Immature natural killer cell (primary cell): ENCODE results near the gene U2AF1L4. TPM values are rescaled to one million over a fixed set of nuclear protein-coding genes. Genes with fewer than 3 reads are reported as not detected.

Experiments
- DNase-seq, 3 donors: peaks; one replicate each; pipeline ENCODE4 v3.0.0; 2022; ENCODE audit warnings: mixed read lengths in 1 of 3
- H3K27ac Mint-ChIP-seq, 6 donors: one replicate each; pipeline ENCODE4 v1.8.0; 2020; ENCODE audit warnings: mixed read lengths in 6 of 6, mild to moderate bottlenecking in 5 of 6, inconsistent platforms in 4 of 6, moderate library complexity in 3 of 6
- H3K27me3 Mint-ChIP-seq, 3 donors: one replicate each; pipeline ENCODE4 v1.8.0; 2020 to 2021; ENCODE audit warnings: low read depth in 3 of 3, mild to moderate bottlenecking in 3 of 3, mixed read lengths in 3 of 3, moderate library complexity in 3 of 3, inconsistent platforms in 1 of 3
- H3K36me3 Mint-ChIP-seq, 3 donors: one replicate each; pipeline ENCODE4 v1.8.0; 2020; ENCODE audit warnings: mixed read lengths in 3 of 3, inconsistent platforms in 2 of 3, mild to moderate bottlenecking in 2 of 3
- H3K4me1 Mint-ChIP-seq, 2 donors: one replicate each; pipeline ENCODE4 v1.8.0; 2020; ENCODE audit warnings: inconsistent platforms in 2 of 2, mild to moderate bottlenecking in 2 of 2, mixed read lengths in 2 of 2, moderate library complexity in 1 of 2
- H3K4me3 Mint-ChIP-seq, 5 donors: one replicate each; pipeline ENCODE4 v1.8.0; 2020; ENCODE audit warnings: mild to moderate bottlenecking in 5 of 5, mixed read lengths in 5 of 5, inconsistent platforms in 3 of 5, moderate library complexity in 3 of 5
- H3K9me3 Mint-ChIP-seq, 6 donors: one replicate each; pipeline ENCODE4 v1.8.0; 2020; ENCODE audit warnings: mild to moderate bottlenecking in 6 of 6, mixed read lengths in 6 of 6, inconsistent platforms in 4 of 6, moderate library complexity in 3 of 6
- polyA plus RNA-seq, 3 donors: library from polyadenylated mRNA; unstranded; fragments of 300-500 nt; fragmentation: Illumina TruSeq; gene quantifications; one replicate each; pipeline ENCODE4 v1.2.3, GENCODE V29; 2021

Gene U2AF1L4, protein sequence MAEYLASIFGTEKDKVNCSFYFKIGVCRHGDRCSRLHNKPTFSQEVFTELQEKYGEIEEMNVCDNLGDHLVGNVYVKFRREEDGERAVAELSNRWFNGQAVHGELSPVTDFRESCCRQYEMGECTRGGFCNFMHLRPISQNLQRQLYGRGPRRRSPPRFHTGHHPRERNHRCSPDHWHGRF
- 10 to 100 TPM; 11.8 to 21.4 (median 15.8) TPM for polyA plus RNA-seq

DNA sequence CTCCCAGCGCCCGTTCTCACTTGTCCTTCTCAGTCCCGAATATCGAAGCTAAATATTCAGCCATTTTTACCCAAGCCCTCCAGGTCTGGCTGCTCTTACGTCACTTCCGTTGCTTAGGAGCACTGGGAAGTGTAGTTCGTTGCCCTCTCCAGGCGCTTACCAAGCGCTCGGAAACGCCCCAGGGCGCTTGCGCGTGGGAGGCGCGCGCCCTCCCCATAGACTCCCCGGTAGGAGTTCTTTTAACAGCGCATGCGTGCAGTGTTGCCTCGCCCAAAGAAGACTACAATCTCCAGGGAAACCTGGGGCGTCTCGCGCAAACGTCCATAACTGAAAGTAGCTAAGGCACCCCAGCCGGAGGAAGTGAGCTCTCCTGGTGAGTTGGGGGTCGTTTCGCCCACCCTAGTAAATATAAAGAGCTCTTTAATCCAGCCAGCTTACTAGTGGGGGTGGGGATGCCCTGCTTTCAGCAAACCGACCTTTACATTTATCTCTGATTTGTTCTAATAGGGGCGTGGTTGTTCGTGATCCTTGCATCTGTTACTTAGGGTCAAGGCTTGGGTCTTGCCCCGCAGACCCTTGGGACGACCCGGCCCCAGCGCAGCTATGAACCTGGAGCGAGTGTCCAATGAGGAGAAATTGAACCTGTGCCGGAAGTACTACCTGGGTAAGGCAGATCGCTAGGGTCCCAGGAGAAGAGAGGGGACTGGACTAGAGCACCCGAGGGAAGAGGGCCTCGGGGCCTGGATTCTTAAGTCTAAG is at the start of gene U2AF1L4, which contains the start of gene PSENEN:
Gene U2AF1L4 (minus strand): TSS at position 91 of the 759 bp plus-strand sequence. CDS start 27 bp downstream, at position 64.
Gene PSENEN (plus strand): TSS at position 324 of the 759 bp plus-strand sequence. CDS start 280 bp downstream, at position 604.
- Mint-ChIP-seq H3K9me3 (no peaks in the 10 kb centered on the region), H3K27me3 (peaks cover 11 to 13% (median 12%) of the 10 kb centered on the region in 3 donors), H3K4me3 (peak within 1 kb of the TSS; percentile 96 to 99 (median 98)), H3K27ac (peak within 1 kb of the TSS; percentile 98 to 100 (median 99)), H3K4me1 (peaks cover 66 to 72% of the 10 kb centered on the region in 2 donors), H3K36me3 (peaks cover 0 to 5% (median 0%) of the 10 kb centered on the region in 3 donors)
- peak; percentile 97 to 99 (median 98) for DNase-seq

DNA sequence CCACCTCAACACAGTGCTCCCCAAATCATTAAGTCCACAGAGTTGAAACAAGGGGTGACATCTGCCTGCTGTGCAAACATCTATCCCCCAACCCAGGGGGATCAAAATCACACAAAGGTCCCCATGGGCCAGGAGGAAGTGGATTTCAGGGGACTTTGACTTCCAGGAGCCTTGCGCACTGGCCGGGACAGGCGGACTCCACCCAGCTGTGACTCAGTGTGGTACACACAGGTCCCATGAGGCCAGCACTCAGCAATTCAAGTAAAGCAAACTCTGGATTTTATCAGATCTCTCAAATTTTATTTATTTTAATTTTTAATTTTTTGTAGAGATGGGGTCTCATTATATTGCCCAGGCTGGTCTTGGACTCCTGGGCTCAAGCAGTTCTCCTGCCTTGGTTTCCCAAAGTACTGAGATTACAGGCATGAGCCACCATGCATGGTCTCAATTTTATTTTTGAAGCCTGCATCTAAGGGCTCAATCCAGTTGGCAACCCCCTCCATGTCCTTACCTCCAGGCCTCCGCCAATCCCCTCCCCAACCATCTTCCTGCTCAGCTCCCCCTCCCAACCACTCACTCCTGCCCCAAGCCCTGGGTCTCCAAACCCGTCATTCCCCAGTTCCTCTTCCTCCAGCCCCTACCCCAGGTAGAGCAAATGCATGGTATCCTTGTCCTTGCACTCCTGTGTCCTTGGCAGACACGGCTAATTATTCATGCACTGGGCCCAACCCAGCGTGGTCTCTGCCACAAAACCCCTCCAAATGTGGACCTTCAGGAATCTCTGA is 48.4 kb upstream of the U2AF1L4 start:
- no peaks in the 10 kb centered on the region for H3K9me3 Mint-ChIP-seq
- no peak overlapping the region for H3K27ac Mint-ChIP-seq
- peaks cover 3 to 8% (median 5%) of the 10 kb centered on the region in 3 donors for H3K27me3 Mint-ChIP-seq
- no peaks in the 10 kb centered on the region for H3K36me3 Mint-ChIP-seq
- H3K4me3 Mint-ChIP-seq = no peak overlapping the region
- peaks cover 0 to 4% of the 10 kb centered on the region in 2 donors for H3K4me1 Mint-ChIP-seq
- no peak for DNase-seq

DNA sequence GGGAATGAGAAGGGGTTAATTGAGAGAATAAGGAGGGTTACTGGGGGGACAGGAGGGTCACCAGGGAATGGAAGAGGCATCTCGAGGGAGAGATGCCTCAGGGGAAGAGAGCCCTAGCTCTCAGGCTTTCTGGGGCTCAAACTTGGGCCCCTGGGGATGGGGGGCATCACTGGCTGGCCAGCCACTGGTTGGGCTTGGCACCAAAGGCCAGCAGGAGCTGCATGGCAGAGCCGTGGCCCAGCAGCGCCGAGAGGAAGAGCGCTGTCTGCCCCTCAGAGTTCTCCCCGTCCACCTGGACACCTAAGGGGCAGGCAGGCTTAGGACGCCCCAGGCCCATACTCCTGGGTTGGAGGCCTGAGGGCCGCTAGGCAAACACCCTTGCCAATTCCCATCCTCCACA is 47.7 kb upstream of the U2AF1L4 start:
- no peak overlapping the region for H3K4me3 Mint-ChIP-seq
- no peak for DNase-seq
- H3K9me3 Mint-ChIP-seq = no peaks in the 10 kb centered on the region
- peaks cover 3 to 4% (median 3%) of the 10 kb centered on the region in 3 donors for H3K27me3 Mint-ChIP-seq
- H3K36me3 Mint-ChIP-seq = no peaks in the 10 kb centered on the region
- H3K27ac Mint-ChIP-seq = no peak overlapping the region
- peaks cover 0 to 4% of the 10 kb centered on the region in 2 donors for H3K4me1 Mint-ChIP-seq

DNA sequence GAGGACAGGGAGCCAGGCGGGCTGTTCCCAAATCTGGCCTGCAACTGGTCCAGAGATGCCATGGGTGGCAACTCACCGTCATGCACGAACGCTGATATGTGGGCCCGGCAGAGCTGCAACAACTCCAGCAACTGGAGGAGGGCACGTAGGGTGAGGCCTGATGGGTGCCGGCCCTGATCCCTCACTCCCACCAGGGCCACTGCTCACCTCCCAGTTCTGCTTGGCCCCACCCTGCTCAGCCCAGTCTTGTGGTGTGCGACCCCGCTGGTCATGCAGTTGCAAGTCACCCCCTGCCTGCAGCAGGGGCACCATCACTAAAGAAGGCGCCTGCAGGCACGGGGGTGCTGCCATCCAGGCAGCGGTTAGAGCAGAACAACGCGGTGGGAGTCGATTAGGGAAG is 47.1 kb upstream of the U2AF1L4 start:
- Mint-ChIP-seq H3K36me3 (no peaks in the 10 kb centered on the region), H3K27ac (no peak overlapping the region), H3K27me3 (peaks cover 3 to 4% (median 3%) of the 10 kb centered on the region in 3 donors), H3K4me1 (peaks cover 0 to 2% of the 10 kb centered on the region in 2 donors), H3K9me3 (no peaks in the 10 kb centered on the region), H3K4me3 (no peak overlapping the region)
- DNase-seq = no peak

DNA sequence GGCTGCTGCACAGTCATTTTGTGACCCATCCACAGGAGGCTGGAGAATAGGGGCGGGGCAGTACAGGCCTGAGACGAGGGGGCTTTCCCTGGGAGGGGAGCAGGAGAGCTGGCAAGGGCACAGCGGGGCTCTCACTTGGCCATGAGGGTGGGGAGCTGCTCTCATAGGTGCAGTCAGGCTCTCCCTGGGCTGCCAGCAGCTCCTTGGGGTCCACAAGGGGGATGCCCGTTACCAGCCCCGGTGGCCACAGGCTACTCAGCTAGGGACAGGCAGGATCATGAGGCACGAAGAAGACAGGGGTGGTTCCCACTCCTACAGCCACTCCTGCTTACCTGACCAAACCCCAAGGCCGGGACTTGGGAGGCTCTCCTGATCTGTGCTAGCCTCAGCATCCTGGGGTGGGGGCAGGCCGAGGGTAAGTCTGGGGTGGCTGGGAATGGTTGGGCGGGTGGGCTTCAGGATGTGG is 46.6 kb upstream of the U2AF1L4 start:
- peaks cover under 1 to 4% (median 2%) of the 10 kb centered on the region in 3 donors for H3K27me3 Mint-ChIP-seq
- H3K36me3 Mint-ChIP-seq = no peaks in the 10 kb centered on the region
- no peak overlapping the region for H3K27ac Mint-ChIP-seq
- no peaks in the 10 kb centered on the region for H3K4me1 Mint-ChIP-seq
- H3K4me3 Mint-ChIP-seq = no peak overlapping the region
- no peak for DNase-seq
- H3K9me3 Mint-ChIP-seq = no peaks in the 10 kb centered on the region

DNA sequence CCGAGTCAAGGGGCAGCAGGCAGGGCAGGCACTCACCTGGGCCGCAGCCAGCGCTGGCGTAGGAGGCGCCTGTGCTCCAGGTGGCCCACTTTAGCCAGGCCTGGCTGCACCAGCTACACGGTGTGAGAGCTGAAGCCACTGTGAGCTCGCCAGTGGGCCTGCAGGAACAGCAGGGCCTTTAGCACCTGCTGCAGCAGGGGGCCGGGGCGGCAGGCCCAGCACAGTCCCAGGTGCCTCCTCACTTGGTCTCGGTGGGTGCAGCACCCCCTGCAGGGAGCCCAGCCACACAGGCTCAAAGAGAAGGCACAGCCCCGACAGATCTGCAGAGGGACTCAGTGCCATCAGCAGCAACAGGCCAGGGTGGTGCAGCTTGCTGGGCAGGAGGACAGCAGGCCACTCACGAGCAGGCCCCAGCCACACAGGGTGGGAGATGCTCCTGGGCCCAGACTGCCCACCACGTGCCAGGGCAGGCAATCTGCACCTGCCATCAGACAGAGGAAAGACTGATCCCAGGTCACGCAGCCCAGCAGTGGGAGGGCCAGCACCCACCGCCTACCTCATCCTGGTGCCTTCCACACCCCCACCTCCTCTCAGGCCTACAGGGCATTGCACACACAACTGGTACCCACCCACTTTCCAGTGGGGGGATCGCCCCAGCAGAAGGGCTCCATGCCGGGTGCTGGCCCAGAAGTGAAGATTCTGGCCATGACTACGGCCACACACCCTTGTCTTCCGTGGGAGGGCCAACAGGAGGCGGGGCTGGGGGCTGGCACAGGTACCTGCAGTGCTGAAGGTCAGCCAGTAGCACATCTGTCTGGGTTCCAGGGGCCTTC is 46.0 kb upstream of the U2AF1L4 start:
- DNase-seq = no peak
- H3K4me3 Mint-ChIP-seq = no peak overlapping the region
- no peaks in the 10 kb centered on the region for H3K36me3 Mint-ChIP-seq
- no peaks in the 10 kb centered on the region for H3K9me3 Mint-ChIP-seq
- H3K27me3 Mint-ChIP-seq = peaks cover 0 to 4% (median 0%) of the 10 kb centered on the region in 3 donors
- no peak overlapping the region for H3K27ac Mint-ChIP-seq
- H3K4me1 Mint-ChIP-seq = no peaks in the 10 kb centered on the region

DNA sequence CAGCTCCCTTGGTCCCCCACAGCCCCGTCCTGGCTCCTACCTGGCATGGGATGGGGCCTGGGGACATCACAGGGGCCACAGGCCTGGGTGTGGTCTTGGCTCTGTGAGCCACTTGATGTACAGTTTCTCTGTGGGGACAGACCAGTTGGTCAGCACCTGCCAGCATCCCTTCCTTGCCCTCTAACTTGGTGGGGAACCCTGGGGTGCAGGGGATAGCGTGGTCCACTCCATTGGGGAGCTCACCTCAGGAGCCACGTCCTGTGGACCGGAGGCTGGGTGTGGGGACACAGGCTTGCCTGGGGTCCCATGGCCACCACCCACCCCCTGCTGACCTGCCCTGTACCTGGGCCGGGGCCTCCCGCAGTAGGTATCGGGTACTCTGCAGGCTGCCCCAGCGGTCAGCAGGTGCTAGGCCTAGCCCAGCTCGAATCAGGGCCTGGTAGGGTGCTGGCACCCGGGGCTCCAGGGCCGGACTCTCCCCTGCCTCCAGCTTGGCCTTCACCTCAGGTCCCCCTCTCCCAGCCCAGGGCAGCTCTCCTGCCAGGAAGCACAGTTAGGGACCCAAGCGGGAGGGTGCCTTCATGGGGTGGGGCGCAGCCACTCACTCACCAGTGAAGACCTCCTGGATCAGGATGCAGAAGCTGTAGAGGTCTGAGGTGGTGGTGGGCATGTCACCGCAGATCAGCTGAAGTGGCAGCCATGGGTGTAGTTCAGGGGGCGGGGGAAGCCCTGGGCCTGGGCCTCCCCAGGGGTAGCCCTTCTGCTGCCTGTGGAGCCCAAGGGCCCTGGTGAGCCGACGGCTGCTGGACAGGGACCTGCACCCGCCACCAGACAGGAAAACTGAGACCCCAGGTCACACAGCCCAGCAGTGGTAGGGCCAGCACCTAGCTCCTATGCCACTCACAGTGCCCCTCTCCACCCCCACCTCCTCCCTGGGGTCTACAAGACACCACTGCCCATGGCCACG is 45.0 kb upstream of the U2AF1L4 start:
- Mint-ChIP-seq H3K4me3 (no peak overlapping the region), H3K36me3 (no peaks in the 10 kb centered on the region), H3K27me3 (peaks cover 0 to 2% (median 0%) of the 10 kb centered on the region in 3 donors), H3K27ac (no peak overlapping the region), H3K9me3 (no peaks in the 10 kb centered on the region), H3K4me1 (no peaks in the 10 kb centered on the region)
- no peak for DNase-seq

DNA sequence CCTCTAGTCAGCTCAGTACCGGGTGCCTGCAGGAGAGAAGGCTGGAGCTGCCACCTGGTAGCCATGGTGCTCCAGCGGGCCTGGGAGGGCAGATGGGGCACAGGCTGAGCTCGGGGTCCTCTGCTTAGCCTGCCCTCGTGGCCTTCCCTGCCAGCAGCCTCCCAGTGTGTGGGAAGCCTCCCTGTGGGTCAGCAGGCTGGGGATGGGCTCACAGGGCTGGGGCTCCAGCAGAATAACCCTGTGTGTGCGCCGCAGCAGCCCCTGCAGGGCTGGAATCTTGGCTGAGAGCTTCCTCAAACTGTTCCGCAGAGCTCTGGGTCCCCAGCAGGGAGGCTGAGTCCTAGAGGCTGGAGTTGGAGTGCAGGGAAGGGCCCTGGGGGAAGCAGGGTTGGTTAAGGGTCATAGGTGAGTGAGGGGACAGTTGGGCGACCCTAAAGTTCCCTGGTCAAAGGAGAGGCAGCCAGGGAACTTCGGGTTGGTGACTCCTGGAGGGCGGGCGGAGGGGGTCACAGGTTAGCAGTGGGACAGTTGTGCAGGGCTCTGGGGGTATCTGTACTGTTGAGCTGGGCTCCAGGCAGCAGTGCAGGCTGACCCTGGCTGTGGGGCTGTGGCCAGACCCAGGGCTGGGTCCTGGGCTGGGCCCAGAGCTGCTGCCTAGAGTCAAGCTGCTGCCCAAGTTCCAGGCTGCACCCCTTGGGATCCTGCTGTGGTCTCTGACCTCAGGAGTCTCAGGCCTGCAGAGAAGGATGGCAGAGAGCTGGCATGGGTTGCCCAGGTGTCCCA is 44.2 kb upstream of the U2AF1L4 start:
- no peak for DNase-seq
- Mint-ChIP-seq H3K36me3 (no peaks in the 10 kb centered on the region), H3K27ac (no peak overlapping the region), H3K27me3 (peaks cover 0 to 2% (median 0%) of the 10 kb centered on the region in 3 donors), H3K4me1 (no peaks in the 10 kb centered on the region), H3K9me3 (no peaks in the 10 kb centered on the region), H3K4me3 (no peak overlapping the region)

DNA sequence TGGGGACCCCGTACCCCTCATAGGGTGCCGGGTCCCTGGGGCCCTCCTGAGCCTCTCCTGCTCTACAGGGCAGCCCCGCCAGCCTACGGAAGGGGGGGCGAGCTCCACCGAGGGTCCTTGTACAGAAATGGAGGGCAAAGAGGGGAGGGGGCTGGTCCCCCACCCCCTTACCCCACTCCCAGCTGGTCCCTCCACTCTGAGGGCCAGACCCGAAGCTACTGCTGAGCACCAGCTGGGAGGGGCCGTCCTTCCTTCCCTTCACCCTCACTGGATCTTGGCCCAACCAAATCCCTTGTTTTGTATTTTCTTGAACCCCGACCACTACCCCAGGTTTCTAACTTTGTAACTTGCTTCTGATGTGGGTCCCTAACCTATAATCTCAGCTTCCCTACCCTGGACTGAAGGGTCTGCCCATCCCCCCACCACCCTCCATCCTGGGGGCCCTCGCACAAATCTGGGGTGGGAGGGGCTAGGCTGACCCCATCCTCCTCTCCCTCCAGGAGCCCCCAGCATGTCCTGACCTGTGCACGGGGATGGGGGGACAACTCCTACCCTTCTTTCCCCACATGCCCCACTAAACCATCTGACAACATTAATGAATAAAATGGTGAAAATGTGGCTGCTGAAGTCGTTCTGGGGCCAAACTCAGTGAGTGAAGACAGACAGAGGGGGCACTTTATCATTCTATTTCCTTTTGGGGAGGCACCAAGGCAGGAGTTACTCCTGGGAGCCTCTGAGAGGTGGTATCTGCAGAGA is 43.2 kb upstream of the U2AF1L4 start:
- Mint-ChIP-seq H3K9me3 (no peaks in the 10 kb centered on the region), H3K4me3 (no peak overlapping the region), H3K27ac (peak overlapping the region in 3 of 6 donors; percentile 20 to 34 (median 31)), H3K36me3 (no peaks in the 10 kb centered on the region), H3K27me3 (peaks cover 0 to 2% (median 0%) of the 10 kb centered on the region in 3 donors), H3K4me1 (peaks cover 3 to 4% of the 10 kb centered on the region in 2 donors)
- DNase-seq = no peak

DNA sequence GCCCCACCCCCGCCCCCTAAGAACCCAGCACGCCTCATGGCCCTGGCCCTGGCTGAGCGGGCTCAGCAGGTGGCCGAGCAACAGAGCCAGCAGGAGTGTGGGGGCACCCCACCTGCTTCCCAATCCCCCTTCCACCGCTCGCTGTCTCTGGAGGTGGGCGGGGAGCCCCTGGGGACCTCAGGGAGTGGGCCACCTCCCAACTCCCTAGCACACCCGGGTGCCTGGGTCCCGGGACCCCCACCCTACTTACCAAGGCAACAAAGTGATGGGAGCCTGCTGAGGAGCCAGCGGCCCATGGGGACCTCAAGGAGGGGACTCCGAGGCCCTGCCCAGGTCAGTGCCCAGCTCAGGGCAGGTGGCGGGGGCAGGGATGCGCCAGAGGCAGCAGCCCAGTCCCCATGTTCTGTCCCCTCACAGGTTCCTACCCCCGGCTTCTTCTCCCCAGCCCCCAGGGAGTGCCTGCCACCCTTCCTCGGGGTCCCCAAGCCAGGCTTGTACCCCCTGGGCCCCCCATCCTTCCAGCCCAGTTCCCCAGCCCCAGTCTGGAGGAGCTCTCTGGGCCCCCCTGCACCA is 42.1 kb upstream of the U2AF1L4 start:
- Mint-ChIP-seq H3K36me3 (peaks cover 0 to 6% (median 0%) of the 10 kb centered on the region in 3 donors), H3K27me3 (no peaks in the 10 kb centered on the region), H3K9me3 (no peaks in the 10 kb centered on the region), H3K4me3 (no peak overlapping the region), H3K27ac (no peak overlapping the region), H3K4me1 (peaks cover 6 to 10% of the 10 kb centered on the region in 2 donors)
- no peak for DNase-seq
